GM11168 (cell line): ENCODE measurements around the gene HNF4A.

Source experiments
- in situ Hi-C: fragments of 300-500 bp; cut with MboI; formaldehyde crosslinking; loops from one replicate; pipeline ENCODE4 v1.12.0; 2022; ENCODE audit warnings: low sequenced_read_pairs; ENCODE audit not compliant: unreplicated experiment

The HNF4A gene

DNA sequence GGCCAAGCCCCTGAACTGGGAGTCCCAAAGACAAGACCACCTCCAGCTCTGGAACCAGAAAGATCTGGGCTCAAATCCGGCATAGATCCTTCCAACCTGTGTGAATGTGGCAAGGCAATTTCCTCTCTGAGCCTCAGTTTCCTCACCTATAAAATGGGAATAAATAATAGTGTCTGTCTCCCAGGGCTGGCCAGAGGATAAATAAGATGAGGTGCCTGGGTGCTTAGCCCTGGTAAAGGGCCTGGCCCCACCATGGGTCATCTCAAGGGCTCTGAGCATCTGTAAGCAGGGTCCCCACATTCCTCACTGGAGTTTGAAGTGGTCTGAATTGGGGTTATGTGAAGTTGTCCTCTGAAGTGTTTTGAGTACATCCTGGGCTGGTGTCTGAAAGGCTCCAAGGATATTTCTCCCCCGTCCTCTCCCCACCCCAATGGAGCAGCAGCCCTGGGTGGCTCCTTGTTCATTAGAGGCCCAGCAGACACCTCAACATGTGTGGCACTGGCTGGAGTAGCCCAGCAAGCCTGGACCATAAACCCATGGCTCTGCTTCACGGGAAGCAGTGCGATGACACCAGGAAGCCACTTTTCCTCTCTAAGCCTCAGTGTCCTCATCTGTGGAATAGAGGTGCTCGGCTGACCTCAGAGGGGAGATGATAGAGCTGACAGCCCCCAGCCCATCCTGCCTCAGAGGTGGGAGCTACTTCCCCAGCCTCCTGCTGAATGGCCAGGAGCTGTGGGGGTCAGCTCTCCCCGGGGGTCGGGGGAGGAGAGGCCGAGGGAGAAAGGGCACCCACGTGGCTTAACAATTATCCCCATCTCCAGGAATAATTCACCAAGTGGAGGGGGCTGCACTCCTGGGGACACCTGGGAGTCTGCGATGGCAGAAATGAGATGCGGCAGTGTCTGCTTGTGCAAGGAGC is 48.0 kb downstream of the HNF4A start:
- in situ Hi-C loops: no loop called here

DNA sequence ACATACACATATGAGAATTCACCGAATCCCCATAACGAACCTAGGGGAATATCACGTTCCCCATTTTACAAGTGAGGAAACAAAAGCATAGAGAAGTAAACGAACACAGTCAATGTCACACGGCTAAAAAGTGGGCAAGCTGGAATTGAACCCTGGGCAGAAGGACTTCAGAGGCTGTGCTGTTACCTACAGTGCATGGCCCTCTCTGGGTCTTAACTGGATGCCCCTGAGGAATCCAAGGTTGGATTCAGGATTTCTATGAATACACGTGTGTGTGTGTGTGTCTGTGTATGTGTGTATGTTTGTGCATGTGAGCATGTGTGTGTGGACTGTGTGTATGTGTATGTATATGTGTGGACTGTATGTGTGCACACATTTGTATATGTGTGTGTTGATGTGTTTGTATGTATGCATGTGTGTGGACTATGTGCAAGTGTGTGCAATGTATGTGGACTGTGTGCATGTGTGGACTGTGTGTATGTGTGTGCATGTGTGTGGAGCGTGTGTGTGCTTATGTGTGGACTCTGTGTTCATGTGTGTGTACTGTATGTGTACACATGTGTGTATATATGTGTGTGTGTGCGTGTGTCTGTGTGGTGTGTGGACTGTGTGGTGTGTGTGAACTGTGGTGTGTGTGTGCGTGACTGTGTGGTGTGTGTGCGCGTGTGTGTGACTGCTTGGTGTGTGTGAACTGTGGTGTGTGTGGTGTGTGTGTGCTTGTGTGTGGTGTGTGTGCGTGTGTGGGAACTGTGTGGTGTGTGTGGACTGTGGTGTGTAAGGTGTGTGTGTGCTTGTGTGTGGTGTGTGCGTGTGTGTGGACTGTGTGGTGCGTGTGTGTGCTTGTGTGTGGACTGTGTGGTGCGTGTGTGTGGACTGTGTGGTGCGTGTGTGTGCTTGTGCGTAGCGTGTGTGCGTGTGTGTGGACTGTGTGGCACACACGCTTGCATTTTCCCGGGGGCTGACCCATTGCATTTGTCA is 49.0 kb downstream of the HNF4A start:
- in situ Hi-C loops: no loop called here

DNA sequence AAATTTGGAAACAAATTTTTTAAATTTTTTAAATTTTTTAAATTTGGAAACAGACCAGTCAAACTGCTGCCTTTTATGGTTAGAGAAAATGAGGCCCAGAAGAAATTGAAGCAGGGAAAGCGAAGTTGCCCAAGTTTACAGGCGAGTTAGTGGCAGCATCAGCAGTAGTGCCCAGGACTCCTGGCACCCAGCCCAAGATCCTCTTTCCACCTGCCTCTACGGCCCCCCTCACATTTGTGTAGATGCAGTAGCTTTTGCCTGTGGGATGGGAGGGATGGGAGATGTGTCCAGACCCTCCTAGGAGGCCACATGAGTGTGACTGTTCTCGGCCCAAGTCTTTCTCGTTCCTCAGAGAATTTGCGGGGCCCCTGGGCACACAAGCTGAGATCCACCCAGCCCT is 49.8 kb downstream of the HNF4A start:
- in situ Hi-C loops: no loop called here

DNA sequence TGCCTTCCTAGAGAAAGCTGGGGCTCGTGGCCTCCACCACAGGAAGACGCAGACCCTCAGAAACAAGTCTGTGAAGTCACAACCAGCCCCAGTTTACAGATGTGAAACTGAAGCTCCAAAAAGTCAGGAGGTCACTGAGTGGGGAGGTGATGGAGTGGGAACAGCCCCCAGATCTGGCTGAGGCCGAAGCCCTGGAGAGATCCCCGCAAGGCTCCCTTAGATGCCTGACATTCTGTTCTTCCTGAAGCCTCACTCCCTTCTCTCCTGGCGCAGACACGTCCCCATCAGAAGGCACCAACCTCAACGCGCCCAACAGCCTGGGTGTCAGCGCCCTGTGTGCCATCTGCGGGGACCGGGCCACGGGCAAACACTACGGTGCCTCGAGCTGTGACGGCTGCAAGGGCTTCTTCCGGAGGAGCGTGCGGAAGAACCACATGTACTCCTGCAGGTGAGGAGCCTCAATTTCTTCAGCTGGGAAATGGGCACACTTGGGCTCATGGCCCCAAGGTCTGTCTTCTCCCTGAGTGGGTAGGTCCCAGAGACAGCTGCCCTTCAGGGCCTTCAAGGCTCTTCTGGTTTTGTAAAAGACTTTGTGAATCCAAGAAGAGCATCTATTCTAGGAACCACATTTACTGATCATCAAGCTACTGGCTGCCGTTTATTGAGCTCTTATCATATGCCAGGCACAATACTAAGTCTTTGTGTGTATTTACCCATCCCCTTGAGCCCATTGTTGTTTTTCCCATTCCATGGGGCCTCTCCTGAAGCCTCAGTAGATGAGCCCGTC is 50.5 kb downstream of the HNF4A start:
- in situ Hi-C loops: no loop called here

DNA sequence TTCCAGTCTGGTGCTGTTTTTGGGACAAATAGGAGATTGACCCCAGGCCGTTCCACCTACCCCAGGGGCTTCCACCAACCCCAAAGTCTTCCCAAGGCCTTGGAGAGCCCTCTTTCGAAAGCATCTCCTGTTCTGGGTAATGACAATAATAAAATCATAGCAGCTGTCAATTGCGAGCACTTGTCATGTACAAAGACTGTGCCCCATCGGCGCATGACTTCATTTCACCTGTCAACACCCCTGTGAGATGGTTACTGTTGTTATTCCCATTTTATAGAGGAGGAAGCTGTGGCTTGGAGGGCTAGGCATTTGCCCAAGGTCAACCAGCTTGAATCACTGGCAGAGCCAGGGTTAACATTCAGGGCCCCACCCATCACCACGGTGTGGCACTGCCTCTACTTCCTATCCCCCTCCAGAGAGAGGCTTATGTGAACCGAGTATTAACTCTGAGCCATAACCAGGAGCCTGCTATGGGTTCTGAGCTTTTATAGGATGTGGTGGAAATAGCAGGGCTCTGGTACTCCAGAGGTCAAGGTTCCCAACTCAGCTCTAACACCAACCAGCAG is 51.2 kb downstream of the HNF4A start:
- in situ Hi-C loops: no loop called here

DNA sequence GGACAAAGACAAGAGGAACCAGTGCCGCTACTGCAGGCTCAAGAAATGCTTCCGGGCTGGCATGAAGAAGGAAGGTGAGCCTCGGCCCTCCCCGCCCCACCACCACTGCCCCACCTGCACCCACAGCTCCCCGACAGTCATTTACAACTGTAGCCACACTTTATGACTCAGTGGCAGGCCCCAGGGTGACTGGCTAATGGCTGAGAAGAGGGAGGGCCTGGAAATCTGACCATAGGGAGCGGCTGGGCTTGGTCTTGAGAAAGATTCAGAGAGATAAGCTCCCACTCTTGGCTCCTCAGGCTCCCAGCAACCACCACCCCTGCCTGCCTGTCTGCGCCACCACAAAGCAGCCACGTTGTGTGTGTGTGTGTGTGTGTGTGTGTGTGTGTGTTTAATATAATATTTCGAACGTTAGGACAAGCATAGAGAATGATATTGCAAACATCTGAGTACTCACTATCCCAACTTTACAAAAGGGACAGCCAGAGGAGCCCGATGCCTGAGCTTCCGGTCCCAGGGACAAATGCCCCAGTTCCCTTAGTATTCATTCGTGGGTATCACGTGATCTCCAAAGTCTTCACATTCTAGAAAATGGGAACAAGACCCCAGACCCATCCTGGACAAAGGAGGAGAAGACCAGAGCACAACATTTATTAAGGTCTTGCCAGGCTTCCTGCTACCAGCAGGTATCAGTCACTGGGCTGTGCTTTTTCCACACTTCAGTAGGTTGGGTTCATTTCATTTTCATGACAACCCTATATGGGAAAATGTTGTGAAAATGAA is 52.1 kb downstream of the HNF4A start:
- in situ Hi-C loops: no loop called here

DNA sequence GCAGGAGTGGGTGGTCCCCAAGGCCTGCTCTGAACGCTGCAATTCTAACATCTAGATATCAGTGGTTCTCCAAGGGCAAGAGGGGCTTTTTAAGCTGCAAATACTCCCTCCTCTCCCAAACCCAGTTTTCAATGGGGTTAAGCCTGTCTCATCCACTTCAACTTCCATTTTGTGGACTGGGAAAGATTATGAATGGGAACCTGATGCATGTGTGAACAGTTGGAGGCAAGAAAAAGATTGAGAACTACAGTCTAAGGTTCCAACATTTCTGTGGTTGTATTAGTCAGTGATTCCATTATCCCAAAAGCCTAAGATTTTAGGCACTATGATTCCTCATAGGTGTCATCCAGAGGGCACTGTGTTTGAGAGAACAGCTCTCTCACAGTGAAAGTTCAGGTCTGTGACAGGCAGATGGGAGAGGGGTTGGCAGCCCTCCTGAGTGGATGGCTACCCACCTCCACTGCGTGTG is 53.7 kb downstream of the HNF4A start:
- in situ Hi-C loops: no loop called here

DNA sequence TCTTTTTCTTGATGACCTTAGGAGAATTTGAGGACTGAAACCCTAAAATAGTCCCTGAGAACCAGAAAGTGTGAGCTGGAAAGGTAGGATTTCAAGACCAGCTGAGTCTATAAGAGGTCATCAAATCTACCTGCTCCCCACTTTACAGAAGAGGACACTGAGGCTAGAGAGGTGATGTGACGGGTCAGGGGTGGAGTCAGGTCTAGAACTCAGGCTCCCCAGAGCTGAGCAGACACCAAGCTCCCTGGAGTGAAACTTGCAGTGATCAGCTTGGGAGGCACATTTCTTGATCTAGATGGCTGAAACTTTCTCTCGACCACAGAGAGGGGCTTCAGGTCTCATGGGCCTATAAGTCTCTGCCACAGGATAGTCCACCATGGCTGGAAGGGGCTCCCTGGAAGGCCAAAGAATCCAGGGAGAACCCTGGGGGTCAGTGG is 55.1 kb downstream of the HNF4A start:
- in situ Hi-C loops: no loop called here

DNA sequence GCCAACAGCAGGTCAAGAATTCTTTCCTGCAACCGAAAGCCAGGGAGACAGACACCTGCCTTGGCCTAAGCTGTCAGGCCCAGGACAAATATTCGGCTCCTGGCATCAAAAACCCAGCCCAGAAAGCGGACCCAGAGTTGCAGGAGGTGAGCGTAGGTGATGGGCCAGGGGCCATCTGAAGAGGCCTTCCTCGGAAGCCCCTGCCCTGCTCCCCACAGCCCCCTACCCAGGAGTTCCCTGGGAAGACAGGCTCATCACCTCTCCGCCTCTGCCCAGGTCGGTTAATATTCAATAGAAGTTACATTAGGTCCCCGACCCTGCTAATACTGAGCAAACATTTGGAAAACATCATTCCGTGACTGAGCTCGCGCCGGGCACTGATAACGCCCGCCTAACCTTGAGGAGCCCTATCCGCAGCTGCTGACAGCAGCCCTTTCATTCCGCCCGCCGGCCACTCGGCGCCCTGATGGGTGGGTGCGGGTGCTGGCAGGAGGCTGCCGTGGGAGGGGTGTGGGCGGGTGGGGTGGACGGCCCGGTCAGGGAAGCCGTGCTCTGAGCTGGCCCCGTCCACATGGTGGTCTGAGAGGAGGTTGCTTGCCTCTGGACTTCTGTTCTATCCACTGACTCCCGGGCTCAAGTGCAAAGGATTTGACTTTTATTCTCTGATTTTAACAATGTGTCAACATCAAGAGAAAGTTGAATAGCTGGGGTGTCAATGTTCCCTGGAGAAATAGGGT is 55.7 kb downstream of the HNF4A start:
- in situ Hi-C loops: no loop called here

DNA sequence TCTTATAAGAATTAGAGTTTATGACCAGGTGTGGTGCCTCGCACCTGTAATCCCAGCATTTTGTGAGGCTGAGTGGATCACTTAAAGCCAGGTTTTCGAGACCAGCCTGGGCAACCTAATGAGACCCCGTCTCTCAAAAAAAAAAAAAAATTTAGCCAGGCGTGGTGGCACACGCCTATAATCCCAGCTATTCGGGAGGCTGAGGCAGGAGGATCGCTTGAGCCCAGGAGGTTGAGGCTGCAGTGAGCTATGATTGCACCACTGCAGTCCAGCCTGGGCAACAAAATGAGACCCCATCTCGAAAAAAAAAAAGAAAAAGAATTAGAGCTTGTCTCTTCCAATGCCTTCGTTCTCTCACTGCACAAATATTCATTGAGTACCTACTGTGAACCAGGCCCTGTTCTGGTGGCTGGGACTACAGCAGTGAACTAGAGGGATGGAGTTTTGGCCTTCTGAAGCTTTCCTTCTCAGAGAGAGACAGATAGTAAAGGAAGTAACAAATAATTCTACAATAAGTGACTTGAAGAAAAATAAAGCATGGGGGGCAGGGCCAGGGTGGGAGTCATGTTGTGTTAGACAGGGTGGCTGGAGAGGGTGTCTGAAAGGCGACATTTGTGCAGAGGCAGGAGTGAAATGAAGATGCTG is 56.4 kb downstream of the HNF4A start:
- in situ Hi-C loops: no loop called here

DNA sequence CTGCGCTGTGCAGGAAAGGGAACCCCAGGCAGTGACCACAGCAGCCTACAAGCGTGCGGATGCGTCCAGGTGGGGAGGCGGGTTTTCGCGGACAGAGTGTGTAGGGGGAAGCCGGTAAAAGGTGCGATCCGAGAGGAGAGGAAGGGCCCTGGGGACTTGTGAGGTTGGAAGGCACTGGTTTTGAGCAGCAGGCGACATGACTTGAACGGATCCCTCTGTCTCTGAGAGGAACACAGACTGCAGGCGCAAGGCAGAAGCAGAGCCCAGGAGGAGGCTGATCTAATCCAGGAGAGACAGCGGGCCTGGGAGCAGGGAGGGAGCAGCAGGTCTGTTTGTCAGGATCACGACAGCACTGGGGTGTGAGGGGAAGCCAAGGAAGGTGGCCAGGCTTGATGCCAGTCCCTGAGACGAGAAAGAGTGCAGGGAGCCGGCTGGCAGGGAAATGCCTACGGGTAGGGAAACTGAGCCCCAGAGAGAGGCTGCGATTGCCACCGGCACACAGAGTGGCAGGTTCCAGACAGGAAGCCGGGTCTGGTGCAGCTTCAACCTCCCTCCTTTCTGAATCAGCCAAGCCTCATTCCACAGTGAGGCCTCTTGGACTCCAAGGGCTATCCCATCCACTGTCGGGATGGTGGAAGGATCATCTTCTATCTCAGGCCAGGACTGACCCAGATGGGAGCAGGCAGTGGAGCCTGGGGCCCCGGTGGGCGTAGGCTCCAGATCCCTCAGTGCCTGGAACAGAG is 57.1 kb downstream of the HNF4A start:
- in situ Hi-C loops: no loop called here

DNA sequence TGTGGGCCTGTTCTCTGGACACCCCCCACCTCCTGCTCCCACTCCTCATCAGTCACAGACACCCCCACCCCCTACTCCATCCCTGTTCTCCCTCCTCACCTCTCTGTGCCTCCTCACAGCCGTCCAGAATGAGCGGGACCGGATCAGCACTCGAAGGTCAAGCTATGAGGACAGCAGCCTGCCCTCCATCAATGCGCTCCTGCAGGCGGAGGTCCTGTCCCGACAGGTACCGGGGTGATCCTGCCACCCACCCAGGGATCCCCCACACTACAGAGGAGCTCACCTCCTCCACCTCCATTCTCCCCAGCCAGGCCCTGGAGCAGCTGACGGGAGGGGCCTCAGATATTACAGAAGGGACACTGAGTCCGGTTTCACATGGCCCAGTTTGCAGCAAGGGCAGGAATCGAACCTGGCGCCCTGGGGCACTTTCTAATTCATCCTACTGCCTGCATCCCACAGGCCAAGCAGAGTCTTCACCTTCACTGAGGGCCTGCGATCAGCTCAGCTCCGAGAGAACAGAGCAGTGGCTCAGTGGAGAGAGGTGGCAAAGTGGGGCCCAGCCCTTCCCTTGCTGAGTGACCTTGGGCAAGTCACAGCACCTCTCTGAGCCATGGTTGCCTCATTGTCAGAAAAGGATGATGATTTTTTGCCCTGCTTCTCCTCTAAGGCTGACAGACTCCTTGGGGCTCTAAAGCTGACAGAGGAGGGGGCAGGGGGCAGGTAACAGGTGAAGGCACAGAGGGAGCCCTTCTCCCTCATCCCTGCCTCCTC is 58.3 kb downstream of the HNF4A start:
- in situ Hi-C loops: no loop called here

DNA sequence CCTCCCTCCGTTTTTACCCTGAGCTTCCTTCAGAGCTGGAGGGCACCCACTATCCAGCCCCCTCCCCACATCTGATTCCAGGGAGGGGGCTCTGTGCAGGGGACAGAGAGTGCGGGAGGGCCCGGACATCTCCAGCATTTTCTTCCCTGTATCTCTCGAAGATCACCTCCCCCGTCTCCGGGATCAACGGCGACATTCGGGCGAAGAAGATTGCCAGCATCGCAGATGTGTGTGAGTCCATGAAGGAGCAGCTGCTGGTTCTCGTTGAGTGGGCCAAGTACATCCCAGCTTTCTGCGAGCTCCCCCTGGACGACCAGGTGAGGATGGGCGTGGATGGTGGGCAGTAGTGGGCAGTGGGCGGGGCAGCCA is 58.8 kb downstream of the HNF4A start:
- in situ Hi-C loops: no loop called here

DNA sequence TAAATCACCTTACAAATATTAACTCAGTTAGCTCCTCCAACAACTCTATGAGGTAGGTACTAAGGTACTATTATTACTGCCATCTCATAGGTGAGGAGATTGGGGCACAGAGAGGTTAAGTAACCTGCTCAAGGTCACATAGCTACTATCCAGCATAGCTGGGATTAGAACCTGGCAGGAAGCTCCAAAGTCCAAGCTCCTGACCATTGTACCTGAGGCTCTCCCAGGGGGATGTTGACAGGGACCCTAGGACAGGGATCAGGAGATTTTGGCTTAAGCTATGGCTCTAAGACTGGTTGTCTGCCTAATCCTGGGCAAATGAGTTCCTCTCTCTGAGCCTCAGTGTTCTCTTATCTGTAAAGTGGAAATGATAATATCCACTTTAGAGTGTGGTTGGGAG is 59.3 kb downstream of the HNF4A start:
- in situ Hi-C loops: no loop called here

DNA sequence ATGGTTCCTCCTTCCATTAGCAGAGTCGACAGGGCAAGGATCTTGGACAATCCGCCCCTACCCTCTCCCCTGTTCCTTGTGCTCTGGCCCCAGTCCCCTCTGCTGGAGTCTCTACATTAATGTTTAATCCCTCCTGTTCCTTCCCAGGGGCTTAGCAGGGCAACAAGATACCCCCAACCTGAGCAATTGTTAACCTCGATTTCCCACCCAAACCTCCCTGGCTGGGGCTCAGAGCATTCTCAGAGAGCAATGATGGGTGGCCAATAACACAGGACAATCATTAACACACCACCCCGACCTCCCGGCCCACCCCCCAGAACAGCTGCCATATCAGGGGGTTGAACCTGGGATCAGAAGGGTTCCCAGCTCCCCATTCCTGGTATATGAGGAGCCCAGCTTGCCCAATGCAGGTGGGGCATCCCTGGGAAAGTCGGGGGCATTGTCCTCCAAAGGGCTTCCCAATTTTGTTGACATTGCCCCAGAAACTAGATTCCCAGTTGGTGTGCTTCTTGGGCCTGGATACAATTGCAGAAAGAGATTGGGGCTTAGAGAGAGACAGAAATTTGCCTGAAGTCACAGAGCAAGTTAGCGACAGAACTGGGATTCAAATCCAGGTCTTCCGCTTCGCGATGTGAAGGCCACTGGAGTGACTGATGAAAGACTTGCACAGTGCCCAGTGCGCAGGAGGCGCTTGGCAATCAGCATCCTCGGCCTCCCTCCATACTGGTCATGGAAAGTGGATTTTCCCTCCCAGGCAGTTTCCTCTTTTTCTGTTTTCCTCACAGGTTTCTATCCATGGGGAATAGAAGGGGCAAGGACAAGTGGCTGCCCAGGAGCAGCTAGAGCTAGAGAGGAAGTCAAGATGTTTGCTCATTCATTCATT is 60.6 kb downstream of the HNF4A start:
- in situ Hi-C loops: no loop called here
